KMS-11 (cell line): ENCODE data around the gene GATA5.
"Not testable (repeated sequence)": the region's sequence is repeated elsewhere in the genome, so short reads cannot be mapped to it uniquely, and the experiment has no call there.

ENCODE experiments used
- H2AFZ ChIP-seq: fragments of 200-600 bp; sonication (generic); 2 replicates; pipeline ENCODE4 v1.6.1; 2016; ENCODE audit warnings: antibody characterized with exemption, mixed run types, low read depth
- H3K27ac ChIP-seq: fragments of 200-600 bp; sonication (generic); 2 replicates; pipeline ENCODE4 v1.6.1; 2016; ENCODE audit warnings: mild to moderate bottlenecking, mixed run types
- H3K27me3 ChIP-seq: fragments of 200-600 bp; sonication (generic); 2 replicates; pipeline ENCODE4 v1.6.1; 2017; ENCODE audit warnings: mild to moderate bottlenecking, low read depth, mixed run types, moderate library complexity; ENCODE audit not compliant: insufficient read depth
- H3K36me3 ChIP-seq: fragments of 200-600 bp; sonication (generic); 2 replicates; pipeline ENCODE4 v1.6.1; 2017; ENCODE audit warnings: mild to moderate bottlenecking, mixed run types; ENCODE audit not compliant: insufficient read depth
- H3K4me1 ChIP-seq: fragments of 200-600 bp; sonication (generic); 2 replicates; pipeline ENCODE4 v1.6.1; 2016; ENCODE audit warnings: mild to moderate bottlenecking, low read depth, mixed run types; ENCODE audit not compliant: poor library complexity, severe bottlenecking
- H3K4me2 ChIP-seq: fragments of 200-600 bp; sonication (generic); 2 replicates; pipeline ENCODE4 v1.7.0; 2016; ENCODE audit warnings: mild to moderate bottlenecking, mixed run types
- H3K4me3 ChIP-seq: fragments of 200-600 bp; sonication (generic); IDR thresholded peaks from 2 replicates; pipeline ENCODE4 v1.6.1; 2017; ENCODE audit warnings: low read depth, low read length, mixed read lengths; ENCODE audit not compliant: insufficient read depth
- H3K79me2 ChIP-seq: fragments of 200-600 bp; sonication (generic); 2 replicates; pipeline ENCODE4 v1.6.1; 2016; ENCODE audit warnings: low read depth, mixed run types; ENCODE audit not compliant: insufficient read depth
- H3K9ac ChIP-seq: fragments of 200-600 bp; sonication (generic); 2 replicates; pipeline ENCODE4 v1.6.1; 2016; ENCODE audit warnings: mild to moderate bottlenecking, mixed run types
- H4K20me1 ChIP-seq: fragments of 200-600 bp; sonication (generic); 2 replicates; pipeline ENCODE4 v1.6.1; 2016; ENCODE audit warnings: mild to moderate bottlenecking, mixed run types; ENCODE audit not compliant: insufficient read depth
- TF ChIP-seq, protein P1 (sequence below): fragments of 200-600 bp; sonication (generic); conservative IDR thresholded peaks from 2 replicates; pipeline ENCODE4 v1.6.1; 2017; ENCODE audit warnings: low read depth, mild to moderate bottlenecking, antibody characterized with exemption, low read length, moderate library complexity, mixed read lengths

GATA5 gene

DNA sequence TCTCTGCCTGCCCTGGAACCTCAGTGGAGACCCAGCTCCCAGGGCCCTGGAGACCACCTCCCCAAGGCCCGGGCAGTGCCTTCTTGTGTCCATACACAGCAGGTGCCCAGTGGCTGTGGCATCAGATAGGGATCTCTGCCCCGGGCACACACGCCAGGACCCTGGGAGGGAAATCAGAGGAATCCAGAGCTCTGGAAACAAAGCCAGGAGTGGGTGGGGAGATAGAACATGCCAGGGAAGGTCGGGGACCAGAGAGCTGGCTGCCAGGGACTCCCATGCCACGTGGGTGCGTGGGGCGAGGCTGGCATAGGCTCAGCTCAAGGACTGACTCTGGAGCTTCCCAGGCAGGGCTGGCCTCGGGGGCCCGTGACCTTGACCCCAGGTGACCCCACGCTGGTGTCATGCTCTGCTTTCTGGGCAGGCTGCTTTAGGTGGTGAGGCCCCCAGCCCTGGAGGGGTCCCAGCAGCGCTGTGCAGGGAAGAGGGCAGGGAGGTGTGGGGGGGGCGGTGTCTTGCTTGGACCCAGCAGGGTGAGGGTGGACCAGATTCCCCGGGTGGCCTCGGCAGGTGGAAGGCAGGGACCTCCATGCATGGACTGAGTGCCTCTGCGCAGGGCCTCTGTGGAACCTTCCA is 17.6 kb upstream of the GATA5 start:
- Histone ChIP-seq H3K27ac (no peak overlapping the region), H3K4me3 (no peak overlapping the region), H3K36me3 (no peaks in the 10 kb centered on the region), H3K4me2 (no peak overlapping the region), H3K79me2 (no peaks in the 10 kb centered on the region), H4K20me1 (no peaks in the 10 kb centered on the region), H2AFZ (no peak overlapping the region), H3K4me1 (no peaks in the 10 kb centered on the region), H3K9ac (no peak overlapping the region), H3K27me3 (peaks cover 83% of the 10 kb centered on the region)
- TF ChIP-seq, protein P1, sequence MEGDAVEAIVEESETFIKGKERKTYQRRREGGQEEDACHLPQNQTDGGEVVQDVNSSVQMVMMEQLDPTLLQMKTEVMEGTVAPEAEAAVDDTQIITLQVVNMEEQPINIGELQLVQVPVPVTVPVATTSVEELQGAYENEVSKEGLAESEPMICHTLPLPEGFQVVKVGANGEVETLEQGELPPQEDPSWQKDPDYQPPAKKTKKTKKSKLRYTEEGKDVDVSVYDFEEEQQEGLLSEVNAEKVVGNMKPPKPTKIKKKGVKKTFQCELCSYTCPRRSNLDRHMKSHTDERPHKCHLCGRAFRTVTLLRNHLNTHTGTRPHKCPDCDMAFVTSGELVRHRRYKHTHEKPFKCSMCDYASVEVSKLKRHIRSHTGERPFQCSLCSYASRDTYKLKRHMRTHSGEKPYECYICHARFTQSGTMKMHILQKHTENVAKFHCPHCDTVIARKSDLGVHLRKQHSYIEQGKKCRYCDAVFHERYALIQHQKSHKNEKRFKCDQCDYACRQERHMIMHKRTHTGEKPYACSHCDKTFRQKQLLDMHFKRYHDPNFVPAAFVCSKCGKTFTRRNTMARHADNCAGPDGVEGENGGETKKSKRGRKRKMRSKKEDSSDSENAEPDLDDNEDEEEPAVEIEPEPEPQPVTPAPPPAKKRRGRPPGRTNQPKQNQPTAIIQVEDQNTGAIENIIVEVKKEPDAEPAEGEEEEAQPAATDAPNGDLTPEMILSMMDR: no peak

DNA sequence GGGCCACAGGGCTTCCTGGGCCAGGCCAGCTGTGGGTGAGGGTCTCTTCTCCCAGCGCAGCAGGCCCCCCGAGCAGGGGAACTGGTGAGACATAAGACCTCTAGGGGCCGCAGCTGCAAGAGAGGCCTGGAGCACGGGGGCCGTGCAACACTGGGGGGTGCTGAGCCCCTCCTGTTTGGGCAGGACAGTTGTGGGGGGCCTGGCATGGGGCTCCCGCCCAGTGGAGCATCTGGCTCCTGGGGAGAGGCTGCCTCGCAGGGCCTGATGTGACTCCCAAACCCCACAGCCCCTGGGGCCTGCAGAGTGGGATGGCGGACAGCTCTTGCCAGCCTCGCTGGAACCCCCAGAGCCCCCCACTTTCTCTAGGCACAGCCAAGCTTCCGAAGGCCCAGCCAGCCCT is 16.9 kb upstream of the GATA5 start:
- H3K79me2 ChIP-seq: no peaks in the 10 kb centered on the region
- H2AFZ ChIP-seq: no peak overlapping the region
- TF ChIP-seq, protein P1: no peak
- no peaks in the 10 kb centered on the region for H3K4me1 ChIP-seq
- H3K36me3 ChIP-seq: no peaks in the 10 kb centered on the region
- H3K9ac ChIP-seq: no peak overlapping the region
- no peaks in the 10 kb centered on the region for H4K20me1 ChIP-seq
- H3K27me3 ChIP-seq: peaks cover 90% of the 10 kb centered on the region
- no peak overlapping the region for H3K4me3 ChIP-seq
- no peak overlapping the region for H3K27ac ChIP-seq
- no peak overlapping the region for H3K4me2 ChIP-seq

DNA sequence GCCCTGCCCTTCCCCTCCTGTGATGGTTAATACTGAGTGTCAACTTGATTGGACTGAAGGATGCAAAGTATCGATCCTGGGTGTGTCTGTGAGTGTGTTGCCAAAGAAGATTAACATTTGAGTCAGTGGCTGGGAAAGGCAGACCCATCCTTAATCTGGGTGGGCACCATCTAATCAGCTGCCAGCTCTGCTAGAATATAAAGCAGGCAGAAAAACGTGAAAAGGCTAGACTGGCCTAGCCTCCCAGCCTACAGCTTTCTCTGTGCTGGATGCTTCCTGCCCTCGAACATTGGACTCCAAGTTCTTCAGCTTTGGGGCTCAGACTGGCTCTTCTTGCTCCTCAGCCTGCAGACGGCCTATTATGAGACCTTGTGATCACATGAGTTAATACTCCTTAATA is 15.0 kb upstream of the GATA5 start:
- not testable (repeated sequence) for H4K20me1 ChIP-seq, H3K79me2 ChIP-seq, H3K4me2 ChIP-seq, H3K9ac ChIP-seq, H3K4me3 ChIP-seq, H3K36me3 ChIP-seq, H3K4me1 ChIP-seq, H2AFZ ChIP-seq, H3K27ac ChIP-seq
- peaks cover 98% of the 10 kb centered on the region for H3K27me3 ChIP-seq

DNA sequence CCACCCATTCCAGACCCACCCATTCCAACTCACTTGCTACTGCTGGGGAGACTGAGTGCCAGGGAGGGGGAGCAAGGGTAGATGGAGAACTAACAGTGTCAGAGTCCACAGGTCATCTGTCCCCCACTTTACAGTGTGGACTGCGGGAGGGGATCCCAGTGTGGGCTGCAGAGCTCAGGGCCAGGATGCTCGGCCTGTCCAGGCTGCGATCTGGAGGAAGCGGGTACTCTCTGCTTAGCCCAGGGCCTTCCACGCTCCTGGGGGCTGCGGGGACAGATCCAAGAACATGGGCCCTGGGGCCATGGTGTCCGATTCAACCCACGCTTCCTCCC is 14.1 kb upstream of the GATA5 start:
- Histone ChIP-seq H3K9ac (no peak overlapping the region), H3K4me1 (no peaks in the 10 kb centered on the region), H3K27me3 (peaks cover 98% of the 10 kb centered on the region), H2AFZ (no peak overlapping the region), H3K36me3 (no peaks in the 10 kb centered on the region), H3K4me2 (no peak overlapping the region), H4K20me1 (no peaks in the 10 kb centered on the region), H3K79me2 (no peaks in the 10 kb centered on the region), H3K4me3 (no peak overlapping the region), H3K27ac (no peak overlapping the region)
- TF ChIP-seq, protein P1: no peak

DNA sequence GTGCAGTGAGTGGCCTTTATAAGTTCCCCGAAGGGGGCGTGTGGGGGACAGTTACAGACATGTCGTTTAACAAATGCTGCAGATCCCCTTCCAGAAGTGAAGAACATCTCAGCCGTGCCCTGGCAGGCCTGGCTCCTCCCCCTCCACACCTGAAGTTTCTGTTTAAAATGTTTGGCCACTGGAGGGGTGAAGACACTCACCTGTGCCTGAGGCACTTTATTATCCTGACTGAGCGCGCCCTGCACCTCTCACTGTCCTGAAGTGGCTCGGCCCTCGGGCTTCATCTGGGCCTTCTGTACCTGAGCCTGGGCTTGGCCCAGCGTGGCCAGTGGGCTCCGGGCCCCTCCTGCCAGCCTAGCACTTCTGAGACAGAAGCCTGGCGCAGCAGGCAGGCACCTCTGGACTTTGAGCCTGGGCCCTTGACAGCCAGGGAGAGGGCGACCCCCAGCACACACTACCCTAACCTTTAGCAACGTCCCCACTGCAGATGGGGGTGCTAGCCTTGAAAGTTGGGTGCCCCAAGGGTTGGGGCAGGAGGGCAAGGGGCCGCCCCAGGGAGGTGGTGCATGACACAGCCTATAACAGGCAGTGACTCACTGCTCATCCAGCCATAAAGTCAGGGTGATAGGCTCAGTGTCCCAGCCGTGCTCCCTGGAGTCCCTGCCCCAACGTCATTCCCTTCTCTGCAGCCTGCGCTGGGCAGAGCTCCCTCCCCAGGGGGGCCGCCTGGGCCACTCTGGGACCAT is 13.6 kb upstream of the GATA5 start:
- Histone ChIP-seq H3K36me3 (no peaks in the 10 kb centered on the region), H3K9ac (no peak overlapping the region), H3K27ac (no peak overlapping the region), H4K20me1 (no peaks in the 10 kb centered on the region), H3K4me1 (no peaks in the 10 kb centered on the region), H3K4me2 (no peak overlapping the region), H3K4me3 (no peak overlapping the region), H2AFZ (no peak overlapping the region), H3K79me2 (no peaks in the 10 kb centered on the region), H3K27me3 (peaks cover 98% of the 10 kb centered on the region)
- TF ChIP-seq, protein P1: no peak
